B cell (primary cell): ENCODE results near the gene ELF1.

Experiments used
- EZH2 ChIP-seq: IDR thresholded peaks from 2 replicates; pipeline ENCODE4 v1.6.1; 2012; ENCODE audit warnings: borderline replicate concordance, low read depth, mild to moderate bottlenecking, moderate library complexity, low read length; ENCODE audit not compliant: insufficient read depth, poor library complexity, severe bottlenecking
- TF ChIP-seq, protein P1 (sequence below): fragments of 200-600 bp; IDR thresholded peaks from one replicate; pipeline ENCODE4 v1.8.0; 2022; ENCODE audit warnings: antibody characterized with exemption, mild to moderate bottlenecking

DNA sequence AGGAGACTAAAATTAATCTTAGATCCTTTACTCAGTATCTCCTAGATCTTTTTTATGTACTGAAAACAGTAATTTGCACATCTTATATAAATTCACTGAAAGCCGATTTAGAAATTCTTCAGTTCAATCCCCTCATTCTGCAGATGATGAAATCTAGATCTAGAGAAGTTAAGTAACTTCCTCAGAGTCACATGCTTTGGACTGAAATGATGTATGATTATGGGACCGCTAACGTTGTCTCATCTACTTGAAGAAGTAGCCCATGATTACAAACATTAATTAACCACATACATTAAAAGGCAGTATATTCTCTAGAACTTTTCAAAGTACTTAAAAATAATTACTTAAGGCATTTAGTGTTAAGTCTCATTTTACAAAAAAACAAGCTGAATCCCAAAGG, 37.8 kb downstream of the ELF1 start:
- TF ChIP-seq EZH2: no peak
- TF ChIP-seq, protein P1, sequence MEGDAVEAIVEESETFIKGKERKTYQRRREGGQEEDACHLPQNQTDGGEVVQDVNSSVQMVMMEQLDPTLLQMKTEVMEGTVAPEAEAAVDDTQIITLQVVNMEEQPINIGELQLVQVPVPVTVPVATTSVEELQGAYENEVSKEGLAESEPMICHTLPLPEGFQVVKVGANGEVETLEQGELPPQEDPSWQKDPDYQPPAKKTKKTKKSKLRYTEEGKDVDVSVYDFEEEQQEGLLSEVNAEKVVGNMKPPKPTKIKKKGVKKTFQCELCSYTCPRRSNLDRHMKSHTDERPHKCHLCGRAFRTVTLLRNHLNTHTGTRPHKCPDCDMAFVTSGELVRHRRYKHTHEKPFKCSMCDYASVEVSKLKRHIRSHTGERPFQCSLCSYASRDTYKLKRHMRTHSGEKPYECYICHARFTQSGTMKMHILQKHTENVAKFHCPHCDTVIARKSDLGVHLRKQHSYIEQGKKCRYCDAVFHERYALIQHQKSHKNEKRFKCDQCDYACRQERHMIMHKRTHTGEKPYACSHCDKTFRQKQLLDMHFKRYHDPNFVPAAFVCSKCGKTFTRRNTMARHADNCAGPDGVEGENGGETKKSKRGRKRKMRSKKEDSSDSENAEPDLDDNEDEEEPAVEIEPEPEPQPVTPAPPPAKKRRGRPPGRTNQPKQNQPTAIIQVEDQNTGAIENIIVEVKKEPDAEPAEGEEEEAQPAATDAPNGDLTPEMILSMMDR: no peak
